EH (cell line): ENCODE measurements around the gene RBM17.
"Not testable (repeated sequence)": the region's sequence is repeated elsewhere in the genome, so short reads cannot be mapped to it uniquely, and the experiment has no call there.

Experiments used
- DNase-seq: peaks from one replicate; pipeline ENCODE4 v3.0.0-alpha.2; 2015; ENCODE audit warnings: low read depth

Gene RBM17

GRCh38 chr10:6112893-6113292 is 24.1 kb downstream of the RBM17 start:
- no peak for DNase-seq

- DNase-seq, result peak; percentile 57
Measured at GRCh38 chr10:6114299-6114698, 25.5 kb downstream of the RBM17 start.

- DNase-seq, result peak; percentile 85
Measured at GRCh38 chr10:6114805-6115341, 26.0 kb downstream of the RBM17 start.

- peak; percentile 58 for DNase-seq
Measured at GRCh38 chr10:6115411-6115810, 26.6 kb downstream of the RBM17 start.

GRCh38 chr10:6115824-6116350 is 27.1 kb downstream of the RBM17 start:
- peak; percentile 29 for DNase-seq

GRCh38 chr10:6116806-6117205 is 28.0 kb downstream of the RBM17 start:
- no peak for DNase-seq

GRCh38 chr10:6117711-6118110 is 28.9 kb downstream of the RBM17 start:
- DNase-seq, result no peak

- no peak for DNase-seq
Measured at GRCh38 chr10:6119423-6119822, 30.6 kb downstream of the RBM17 start.

- DNase-seq, result no peak
Measured at GRCh38 chr10:6119962-6120361, 31.1 kb downstream of the RBM17 start.

- peak; percentile 26 for DNase-seq
Measured at GRCh38 chr10:6120691-6121090, 31.9 kb downstream of the RBM17 start.

- no peak for DNase-seq
Measured at GRCh38 chr10:6121146-6121545, 32.3 kb downstream of the RBM17 start.

GRCh38 chr10:6123532-6123931 is 34.7 kb downstream of the RBM17 start:
- DNase-seq, result no peak

- DNase-seq, result peak; percentile 28
Measured at GRCh38 chr10:6124666-6125065, 35.8 kb downstream of the RBM17 start.

GRCh38 chr10:6127461-6127860 is 38.6 kb downstream of the RBM17 start:
- not testable (repeated sequence) for DNase-seq

GRCh38 chr10:6128087-6128486 is 39.3 kb downstream of the RBM17 start:
- no peak for DNase-seq

GRCh38 chr10:6128591-6129251 is 39.9 kb downstream of the RBM17 start:
- peak; percentile 66 for DNase-seq

- DNase-seq, result peak; percentile 32
Measured at GRCh38 chr10:6130848-6131470, 42.1 kb downstream of the RBM17 start.

GRCh38 chr10:6133331-6134098 is 44.7 kb downstream of the RBM17 start:
- DNase-seq, result no peak

GRCh38 chr10:6134099-6134823 is 45.4 kb downstream of the RBM17 start:
- no peak for DNase-seq

GRCh38 chr10:6135039-6135438 is 46.2 kb downstream of the RBM17 start:
- DNase-seq, result no peak

GRCh38 chr10:6135589-6136168 is 46.8 kb downstream of the RBM17 start:
- no peak for DNase-seq
